Liver (tissue), 9 donors: ENCODE measurements around the gene OLFM4. TPM values are rescaled to one million over a fixed set of nuclear protein-coding genes. Genes with fewer than 3 reads are reported as not detected.

Experiments
- DNase-seq: peaks from one replicate; pipeline ENCODE4 v3.0.0-alpha.2; 2017; ENCODE audit warnings: low spot score
- H3K27ac ChIP-seq, 2 donors: one replicate each; pipeline ENCODE4 v1.7.0; 2013; ENCODE audit warnings: inconsistent platforms in 2 of 2, low read length in 2 of 2, control low read depth in 1 of 2, low read depth in 1 of 2, mild to moderate bottlenecking in 1 of 2
- H3K27me3 ChIP-seq, 4 donors: one replicate each; pipeline versions ENCODE4 v1.6.1 to v1.7.0; 2013; ENCODE audit warnings: low read length in 3 of 4, inconsistent platforms in 1 of 4, mild to moderate bottlenecking in 1 of 4, moderate library complexity in 1 of 4; ENCODE audit not compliant: control insufficient read depth in 4 of 4, insufficient read depth in 4 of 4
- H3K36me3 ChIP-seq, 4 donors: one replicate each; pipeline versions ENCODE4 v1.6.1 to v1.7.0; 2013; ENCODE audit warnings: low read length in 3 of 4, mild to moderate bottlenecking in 3 of 4, low read depth in 1 of 4, moderate library complexity in 1 of 4; ENCODE audit not compliant: control insufficient read depth in 4 of 4, insufficient read depth in 3 of 4
- H3K4me1 ChIP-seq, 4 donors: one replicate each; pipeline versions ENCODE4 v1.6.1 to v1.7.0; 2013; ENCODE audit warnings: low read length in 3 of 4, mild to moderate bottlenecking in 3 of 4, moderate library complexity in 1 of 4; ENCODE audit not compliant: control insufficient read depth in 4 of 4, insufficient read depth in 4 of 4
- H3K4me3 ChIP-seq, 3 donors: one replicate each; pipeline versions ENCODE4 v1.6.1 to v1.7.0; 2013; ENCODE audit warnings: low read length in 3 of 3, control low read depth in 1 of 3, low read depth in 1 of 3, mild to moderate bottlenecking in 1 of 3
- H3K9ac ChIP-seq, 2 donors: one replicate each; pipeline ENCODE4 v1.7.0; 2013; ENCODE audit warnings: low read length in 2 of 2, mild to moderate bottlenecking in 2 of 2, moderate library complexity in 2 of 2, control low read depth in 1 of 2, low read depth in 1 of 2
- H3K9me3 ChIP-seq, 4 donors: one replicate each; pipeline versions ENCODE4 v1.6.1 to v1.7.0; 2013; ENCODE audit warnings: low read length in 3 of 4; ENCODE audit not compliant: control insufficient read depth in 4 of 4
- CTCF ChIP-seq: fragments of 150-350 bp; IDR thresholded peaks from 2 replicates; pipeline ENCODE4 v1.5.1; 2017; ENCODE audit warnings: improper control_type of control experiment, low read depth, low read length; ENCODE audit not compliant: missing input control
- EGR1 ChIP-seq, 2 donors: IDR thresholded peaks; 2 replicates each; pipeline ENCODE4 v1.6.1; 2016 to 2018; ENCODE audit warnings: antibody characterized with exemption in 2 of 2, low read depth in 2 of 2
- FOXA1 ChIP-seq: IDR thresholded peaks from 2 replicates; pipeline ENCODE4 v1.6.1; 2016; ENCODE audit warnings: antibody characterized with exemption
- FOXA2 ChIP-seq: IDR thresholded peaks from 2 replicates; pipeline ENCODE4 v1.6.1; 2016; ENCODE audit warnings: antibody characterized with exemption
- HNF4A ChIP-seq, 2 donors: conservative IDR thresholded peaks; 2 replicates each; pipeline ENCODE4 v1.6.1; 2016; ENCODE audit warnings: antibody characterized with exemption in 2 of 2, mild to moderate bottlenecking in 2 of 2
- JUND ChIP-seq, 2 donors: IDR thresholded peaks; 2 replicates each; pipeline ENCODE4 v1.6.1; 2016; ENCODE audit warnings: antibody characterized with exemption in 2 of 2
- MAX ChIP-seq: IDR thresholded peaks from 2 replicates; pipeline ENCODE4 v1.6.1; 2016; ENCODE audit warnings: antibody characterized with exemption
- SP1 ChIP-seq: IDR thresholded peaks from 2 replicates; pipeline ENCODE4 v1.6.1; 2018; ENCODE audit warnings: antibody characterized with exemption, mild to moderate bottlenecking
- TAF1 ChIP-seq: conservative IDR thresholded peaks from 2 replicates; pipeline ENCODE4 v1.6.1; 2016; ENCODE audit warnings: antibody characterized with exemption, mild to moderate bottlenecking
- YY1 ChIP-seq: IDR thresholded peaks from 2 replicates; pipeline ENCODE4 v1.6.1; 2016; ENCODE audit warnings: antibody characterized with exemption, mild to moderate bottlenecking
- WGBS: extraction: QIAGEN DNeasy Blood & Tissue Kit; methylation state at CpG from one replicate; pipeline ENCODE4 v1.1.7; 2013; 5-methylcytosine and 5-hydroxymethylcytosine counted together
- polyA plus RNA-seq, 2 donors: library from polyadenylated mRNA; stranded (reverse) in 1 of 2; unstranded in 1 of 2; fragments of 200-250 nt in 1 of 2; fragments of >200 nt in 1 of 2; fragmentation: Nextera tagmentation in 1 of 2; extraction: Ambion mirVana in 1 of 2; gene quantifications; one replicate each; pipeline versions ENCODE4 v1.2.1 to v1.2.3, GENCODE V29; 2013 to 2015
- total RNA-seq, 2 donors: library from RNA; depleted of rRNA; stranded (reverse); fragments of >200 nt; gene quantifications; one replicate each; pipeline ENCODE4 v1.2.3, GENCODE V29; 2014
- TF ChIP-seq, protein P1 (sequence below): IDR thresholded peaks from 2 replicates; pipeline ENCODE4 v1.6.1; 2016; ENCODE audit warnings: antibody characterized with exemption
- donor health status: healthy.
- donor health status: healthy.
- donor health status: healthy.
- donor health status: healthy.
- donor health status: healthy.

Gene OLFM4
- total and polyA plus RNA-seq, 4 donors, result under 0.01 to 8.0 (median 0.66) TPM; not detected in 1

- TF ChIP-seq, protein P1, sequence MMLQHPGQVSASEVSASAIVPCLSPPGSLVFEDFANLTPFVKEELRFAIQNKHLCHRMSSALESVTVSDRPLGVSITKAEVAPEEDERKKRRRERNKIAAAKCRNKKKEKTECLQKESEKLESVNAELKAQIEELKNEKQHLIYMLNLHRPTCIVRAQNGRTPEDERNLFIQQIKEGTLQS, result no peak
- TF ChIP-seq FOXA2, result no peak
Measured at GRCh38 chr13:53018690-53019647, 9.6 kb upstream of the OLFM4 start (continued).

DNA sequence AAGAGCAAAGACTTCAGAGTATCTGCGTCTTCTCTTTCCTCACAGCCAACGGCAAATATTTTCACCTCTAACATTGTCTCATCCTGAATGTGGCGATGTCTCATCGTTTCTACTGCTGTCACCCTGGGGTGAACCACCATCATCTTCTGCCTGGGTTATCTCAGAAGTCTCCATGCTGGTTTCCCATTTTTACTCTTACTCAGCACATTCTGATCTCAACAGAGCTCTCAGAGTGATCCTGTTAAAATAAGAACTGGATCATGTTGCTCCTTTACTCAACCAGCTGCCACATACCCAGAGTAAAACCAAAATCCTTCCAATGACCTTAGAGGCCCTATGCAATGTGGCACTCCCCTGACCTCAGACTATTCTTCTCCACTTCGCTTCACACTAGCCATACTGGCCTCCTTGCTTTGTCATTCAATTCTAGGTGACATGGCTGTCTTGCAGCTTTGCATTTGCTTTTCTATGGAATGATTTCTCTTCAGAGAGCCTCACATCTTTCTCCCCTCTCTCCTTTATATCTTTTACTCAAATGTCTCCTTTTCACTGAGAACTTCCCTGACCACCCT lies 7.8 kb upstream of the OLFM4 start:
- TF ChIP-seq SP1, result no peak
- TF ChIP-seq JUND (IDR thresholded peaks at IDR 0.05), result no peak
- TF ChIP-seq HNF4A (conservative IDR thresholded peaks at IDR 0.05), result no peak
- TF ChIP-seq CTCF, result no peak
- no peak for TF ChIP-seq TAF1
- TF ChIP-seq FOXA1, result no peak
- TF ChIP-seq MAX, result no peak
- no peak for TF ChIP-seq FOXA2
- WGBS, result 75% methylated on average over 5 of the region's 5 CpGs

DNA sequence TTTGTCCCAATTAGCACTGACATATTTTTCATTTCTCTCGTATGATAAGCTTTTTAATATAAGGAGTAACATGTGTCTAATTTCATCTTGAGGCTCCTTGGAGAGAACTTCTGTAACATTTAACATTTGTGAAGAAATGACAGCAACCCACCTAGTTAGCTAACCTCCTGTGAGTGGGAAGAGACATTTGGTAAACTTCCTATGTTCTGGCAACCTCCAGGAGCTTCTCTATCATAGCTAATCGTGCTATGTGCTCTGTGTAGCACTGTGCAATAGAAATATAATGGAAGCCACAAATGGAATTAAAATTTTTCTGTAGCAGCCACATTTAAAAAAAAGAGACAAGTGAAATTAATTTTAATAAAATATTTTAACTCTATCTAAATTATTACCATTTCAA lies 5.4 kb upstream of the OLFM4 start:
- H3K9me3 ChIP-seq, result no peaks in the 10 kb centered on the region
- H3K27me3 ChIP-seq, result no peaks in the 10 kb centered on the region
- H3K4me3 ChIP-seq, result no peak overlapping the region
- H3K9ac ChIP-seq, result no peak overlapping the region
- no peaks in the 10 kb centered on the region for H3K4me1 ChIP-seq
- DNase-seq, result no peak
- WGBS, result 54% methylated on average over 2 of the region's 2 CpGs
- H3K27ac ChIP-seq, result no peak overlapping the region
- no peak for TF ChIP-seq YY1
- H3K36me3 ChIP-seq, result no peaks in the 10 kb centered on the region

More for the DNA sequence above, 7.8 kb upstream of the OLFM4 start:
- Histone ChIP-seq H3K9me3 (no peaks in the 10 kb centered on the region), H3K4me1 (no peaks in the 10 kb centered on the region), H3K27me3 (no peaks in the 10 kb centered on the region), H3K9ac (no peak overlapping the region), H3K27ac (no peak overlapping the region), H3K36me3 (no peaks in the 10 kb centered on the region), H3K4me3 (no peak overlapping the region)
- DNase-seq, result no peak

GRCh38 chr13:53028063-53028462 lies 550 bp upstream of the OLFM4 start:
- H3K9me3 ChIP-seq, result no peaks in the 10 kb centered on the region
- H3K36me3 ChIP-seq, result no peaks in the 10 kb centered on the region
- TF ChIP-seq FOXA1 (no peak), JUND (IDR thresholded peaks at IDR 0.05) (no peak), SP1 (no peak), HNF4A (conservative IDR thresholded peaks at IDR 0.05) (no peak), FOXA2 (no peak), EGR1 (IDR thresholded peaks at IDR 0.05; ENCODE audit: low read depth in 2 of 2) (no peak)
- no peaks in the 10 kb centered on the region for H3K27me3 ChIP-seq
- H3K27ac ChIP-seq, result no peak overlapping the region
- DNase-seq, result no peak
- H3K9ac ChIP-seq, result no peak overlapping the region
- no peak overlapping the region for H3K4me3 ChIP-seq
- no peaks in the 10 kb centered on the region for H3K4me1 ChIP-seq
- 66% methylated on average over 5 of the region's 5 CpGs for WGBS
